HepG2 (cell line): Measurements from ENCODE around the gene PCDHGA6. TPM values are rescaled to one million over a fixed set of nuclear protein-coding genes. Genes with fewer than 3 reads are reported as not detected.

Experiments used
- ATAC-seq: fragments of 200-7000 bp; cut with Tn5 transposase; 3 replicates; pipeline ENCODE4 v1.9.1; 2020; ENCODE audit warnings: mild to moderate bottlenecking, moderate library complexity
- BruUV-seq: library from RNA; stranded (reverse); fragments of 400-500 nt; replicated peaks from 2 replicates; lab custom pipeline; 2021; lab: Mats Ljungman, UMichigan
- CTCF ChIA-PET: fragments of 300-600 bp; formaldehyde crosslinking; extraction: SDS; loops from one replicate; lab custom pipeline; 2021; ENCODE audit warnings: low total read pairs, inconsistent platforms, low intra/inter-chr PET ratio; lab: Yijun Ruan, JAX
- POLR2A ChIA-PET: fragments of 350-600 bp; sonication (Branson Sonifier 250); formaldehyde crosslinking; loops from one replicate; lab custom pipeline; 2020; ENCODE audit warnings: antibody characterized with exemption, inconsistent platforms; lab: Yijun Ruan, JAX
- DNase-seq: peaks from one replicate; pipeline ENCODE4 v3.0.0-alpha.2; 2015; ENCODE audit warnings: low spot score
- FAIRE-seq: peaks from 3 replicates; lab custom pipeline; 2011; peaks lifted over from hg19 to GRCh38; lab: Jason Lieb, UNC
- H2AFZ ChIP-seq: one replicate; pipeline ENCODE4 v1.6.1; 2011; ENCODE audit warnings: low read length, inconsistent platforms
- H3K27ac ChIP-seq: fragments of 300-600 bp; 3 replicates; pipeline ENCODE4 v1.8.0; 2011; ENCODE audit warnings: mixed run types, mild to moderate bottlenecking, mixed read lengths, low read length, inconsistent platforms; ENCODE audit not compliant: insufficient read depth; ENCODE audit errors: extremely low read length
- H3K27me3 ChIP-seq, 2 experiments: fragments of 200-600 bp in 1 of 2; 2 replicates in 1 of 2; 3 replicates in 1 of 2; pipeline versions ENCODE4 v1.6.0 to v1.8.0; 2011; ENCODE audit warnings: low read length in 2 of 2, mild to moderate bottlenecking in 2 of 2, moderate library complexity in 2 of 2, inconsistent platforms in 1 of 2; ENCODE audit not compliant: insufficient read depth in 2 of 2, control insufficient read depth in 1 of 2
- H3K36me3 ChIP-seq, 2 experiments: fragments of 200-600 bp in 1 of 2; replicated peaks in 1 of 2; 2 replicates in 1 of 2; 3 replicates in 1 of 2; pipeline versions ENCODE4 v1.5.1 to v1.8.0; 2011; ENCODE audit warnings: low read length in 2 of 2, inconsistent platforms in 1 of 2; ENCODE audit not compliant: insufficient read depth in 2 of 2, control insufficient read depth in 1 of 2
- H3K4me1 ChIP-seq: 2 replicates; pipeline ENCODE4 v1.5.1; 2012; ENCODE audit warnings: low read length, inconsistent platforms; ENCODE audit not compliant: insufficient read depth
- H3K4me2 ChIP-seq: 2 replicates; pipeline ENCODE4 v1.6.0; 2011; ENCODE audit warnings: low read depth, low read length, inconsistent platforms
- H3K4me3 ChIP-seq, 3 experiments: fragments of 200-600 bp in 1 of 3; sonication (generic), shearing (Covaris generic) in 1 of 3; replicated peaks in 1 of 3; 2 replicates each; pipeline ENCODE4 v1.5.1; 2011 to 2016; ENCODE audit warnings: low read length in 3 of 3, inconsistent platforms in 2 of 3, low read depth in 2 of 3, mild to moderate bottlenecking in 2 of 3, control low read depth in 1 of 3, mixed read lengths in 1 of 3; ENCODE audit not compliant: insufficient read depth in 1 of 3
- H3K79me2 ChIP-seq: one replicate; pipeline ENCODE4 v1.6.1; 2011; ENCODE audit warnings: low read length, inconsistent platforms; ENCODE audit not compliant: insufficient read depth
- H3K9ac ChIP-seq: 2 replicates; pipeline ENCODE4 v1.6.0; 2011; ENCODE audit warnings: mild to moderate bottlenecking, low read depth, low read length, inconsistent platforms; ENCODE audit not compliant: insufficient read depth
- H3K9me3 ChIP-seq: 2 replicates; pipeline ENCODE4 v1.5.1; 2012; ENCODE audit warnings: mild to moderate bottlenecking, low read length
- H4K20me1 ChIP-seq: 2 replicates; pipeline ENCODE4 v1.6.0; 2011; ENCODE audit warnings: inconsistent platforms, mild to moderate bottlenecking, low read length, moderate library complexity; ENCODE audit not compliant: insufficient read depth
- ADNP ChIP-seq: sonication (generic); formaldehyde crosslinking; IDR thresholded peaks from 2 replicates; pipeline ENCODE4 v1.4.0; 2020; ENCODE audit warnings: missing genetic modification reagents
- CC2D1A ChIP-seq: sonication (generic); formaldehyde crosslinking; IDR thresholded peaks from 2 replicates; pipeline ENCODE4 v1.8.1; 2023; ENCODE audit warnings: mild to moderate bottlenecking, missing genetic modification reagents
- E2F1 ChIP-seq: sonication (generic); formaldehyde crosslinking; IDR thresholded peaks from 2 replicates; pipeline ENCODE4 v1.5.0; 2020; ENCODE audit warnings: missing genetic modification reagents
- GTF3A ChIP-seq: sonication (generic); formaldehyde crosslinking; conservative IDR thresholded peaks from 2 replicates; pipeline ENCODE4 v1.4.0; 2020; ENCODE audit warnings: mild to moderate bottlenecking, missing genetic modification reagents
- HMGXB4 ChIP-seq, 2 experiments: sonication (generic) in 1 of 2; formaldehyde crosslinking in 1 of 2; IDR thresholded peaks; 2 replicates each; pipeline versions ENCODE4 v1.4.0 to v1.6.1; 2018 to 2020; ENCODE audit warnings: missing genetic modification reagents in 2 of 2, borderline replicate concordance in 1 of 2, low read depth in 1 of 2, mild to moderate bottlenecking in 1 of 2, missing biosample characterization in 1 of 2
- MXI1 ChIP-seq: IDR thresholded peaks from 3 replicates; pipeline ENCODE4 v1.6.1; 2012; ENCODE audit warnings: low read depth, low read length, inconsistent platforms, borderline replicate concordance
- TAF15 ChIP-seq: fragments of 200-400 bp; formaldehyde crosslinking; IDR thresholded peaks from one replicate; pipeline ENCODE4 v1.6.1; 2018; ENCODE audit warnings: mild to moderate bottlenecking, low read depth, low read length; ENCODE audit not compliant: poor library complexity, severe bottlenecking
- TP53 ChIP-seq: sonication (generic); formaldehyde crosslinking; conservative IDR thresholded peaks from 2 replicates; pipeline ENCODE4 v1.4.0; 2020; ENCODE audit warnings: missing genetic modification reagents
- ZBTB20 ChIP-seq: sonication (generic); formaldehyde crosslinking; IDR thresholded peaks from 2 replicates; pipeline ENCODE4 v1.8.1; 2023; ENCODE audit warnings: missing genetic modification reagents, low read depth, mild to moderate bottlenecking, borderline replicate concordance
- ZNF143 ChIP-seq: sonication (generic); formaldehyde crosslinking; IDR thresholded peaks from 2 replicates; pipeline ENCODE4 v1.4.0; 2020; ENCODE audit warnings: missing genetic modification reagents
- ZNF329 ChIP-seq: sonication (generic); formaldehyde crosslinking; IDR thresholded peaks from 2 replicates; pipeline ENCODE4 v1.9.0; 2021; ENCODE audit warnings: low read depth, mild to moderate bottlenecking, missing genetic modification reagents
- ZNF749 ChIP-seq: sonication (generic); formaldehyde crosslinking; IDR thresholded peaks from 2 replicates; pipeline ENCODE4 v1.8.0; 2022; ENCODE audit warnings: mild to moderate bottlenecking, missing genetic modification reagents, moderate library complexity, borderline replicate concordance
- WGBS: methylation state at CpG from one replicate; pipeline ENCODE4 v1.1.6; 2017; ENCODE audit warnings: low lambda C conversion rate; 5-methylcytosine and 5-hydroxymethylcytosine counted together
- in situ Hi-C: cut with HindIII; loops from 2 replicates; pipeline ENCODE4 v1.10.0; 2017; ENCODE audit warnings: low pct_unique_long_range_greater_than_20kb; ENCODE audit not compliant: extremely low pct_ligation_motif_present
- intact Hi-C: fragments of 100-400 bp; cut with micrococcal nuclease; formaldehyde crosslinking; loops from one replicate; pipeline ENCODE4 v1.10.0; 2022; ENCODE audit not compliant: unreplicated experiment
- polyA plus RNA-seq, 8 experiments: library from polyadenylated mRNA; depleted of rRNA in 3 of 8; stranded (reverse) in 7 of 8; unstranded in 1 of 8; fragments of >200 nt; fragmentation: Illumina TruSeq in 4 of 8; extraction: Trizol in 4 of 8; gene quantifications; 2 replicates each; pipeline versions ENCODE4 v1.2.1 to v1.2.3, GENCODE V29; 2011 to 2016; ENCODE audit warnings: low read depth in 4 of 8, missing spikeins in 1 of 8, mixed read lengths in 1 of 8; ENCODE audit not compliant: insufficient read depth in 1 of 8
- total RNA-seq, 5 experiments: library from RNA; depleted of rRNA; stranded (reverse); fragments of >200 nt; fragmentation: Illumina TruSeq; extraction: Trizol; gene quantifications; 2 replicates each; pipeline ENCODE4 v1.2.3, GENCODE V29; 2016; ENCODE audit warnings: low read depth in 1 of 5
- TF ChIP-seq, protein P1 (sequence below): sonication (generic); formaldehyde crosslinking; IDR thresholded peaks from 2 replicates; pipeline ENCODE4 v1.8.0; 2022; ENCODE audit warnings: missing genetic modification reagents, mild to moderate bottlenecking, inconsistent platforms, borderline replicate concordance
- TF ChIP-seq, protein P2 (sequence below): sonication (generic); formaldehyde crosslinking; IDR thresholded peaks from 2 replicates; pipeline ENCODE4 v1.5.0; 2020; ENCODE audit warnings: missing genetic modification reagents, mild to moderate bottlenecking, borderline replicate concordance
- TF ChIP-seq, protein P3 (sequence below): sonication (generic); formaldehyde crosslinking; IDR thresholded peaks from 2 replicates; pipeline ENCODE4 v1.4.0; 2020; ENCODE audit warnings: missing genetic modification reagents

Gene PCDHGA6
- total and polyA plus RNA-seq, 2 of the 13 experiments (the other 11 are each of a cell fraction or from before 2014, with no cell fraction given) = 0.33 to 0.51 TPM

GRCh38 chr5:141343953-141344463 lies 29.7 kb upstream of the PCDHGA6 start:
- H4K20me1 ChIP-seq = no peaks in the 10 kb centered on the region
- no peak for FAIRE-seq
- POLR2A ChIA-PET = no interaction called here
- H3K79me2 ChIP-seq = no peaks in the 10 kb centered on the region
- no peaks in the 10 kb centered on the region for H3K4me1 ChIP-seq
- CTCF ChIA-PET = interaction anchor here (0.9 kb wide), 1 partner anchor 217 kb away, joined by 3 read pairs; no protein-coding TSS in a partner anchor
- WGBS = 71% methylated on average over 31 of the region's 31 CpGs
- intact Hi-C loops = no loop called here
- no peak overlapping the region for H3K27ac ChIP-seq
- H3K4me2 ChIP-seq = no peak overlapping the region
- H3K27me3 ChIP-seq = no peaks in the 10 kb centered on the region
- DNase-seq = no peak
- no TSS peak for BruUV-seq
- peaks cover 23% of the 10 kb centered on the region for H3K9me3 ChIP-seq
- no peak for ATAC-seq
- in situ Hi-C loops = no loop called here
- no peak overlapping the region for H3K9ac ChIP-seq
- no peak overlapping the region for H2AFZ ChIP-seq
- H3K4me3 ChIP-seq = no peak overlapping the region
- no peaks in the 10 kb centered on the region for H3K36me3 ChIP-seq
- TF ChIP-seq ZNF329 (CRISPR knock-in tag) = no peak
- TF ChIP-seq, protein P1, sequence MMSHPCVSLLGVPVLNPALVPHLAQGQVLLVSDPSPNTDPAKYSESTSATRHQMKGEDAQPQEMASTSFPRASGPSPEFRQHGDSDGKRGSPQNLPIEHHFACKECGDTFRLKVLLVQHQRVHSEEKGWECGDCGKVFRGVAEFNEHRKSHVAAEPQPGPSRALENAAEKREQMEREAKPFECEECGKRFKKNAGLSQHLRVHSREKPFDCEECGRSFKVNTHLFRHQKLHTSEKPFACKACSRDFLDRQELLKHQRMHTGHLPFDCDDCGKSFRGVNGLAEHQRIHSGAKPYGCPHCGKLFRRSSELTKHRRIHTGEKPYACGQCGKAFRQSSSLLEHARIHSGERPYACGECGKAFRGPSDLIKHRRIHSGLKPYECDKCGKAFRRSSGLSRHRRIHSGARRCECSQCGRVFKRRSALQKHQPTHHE (CRISPR knock-in tag) = no peak
- TF ChIP-seq, protein P2, sequence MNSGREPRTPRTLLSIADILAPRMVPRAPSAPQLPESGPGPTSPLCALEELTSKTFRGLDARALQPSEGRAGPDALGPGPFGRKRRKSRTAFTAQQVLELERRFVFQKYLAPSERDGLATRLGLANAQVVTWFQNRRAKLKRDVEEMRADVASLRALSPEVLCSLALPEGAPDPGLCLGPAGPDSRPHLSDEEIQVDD = no peak
- no peak for TF ChIP-seq ZBTB20 (CRISPR knock-in tag)
- TF ChIP-seq, protein P3, sequence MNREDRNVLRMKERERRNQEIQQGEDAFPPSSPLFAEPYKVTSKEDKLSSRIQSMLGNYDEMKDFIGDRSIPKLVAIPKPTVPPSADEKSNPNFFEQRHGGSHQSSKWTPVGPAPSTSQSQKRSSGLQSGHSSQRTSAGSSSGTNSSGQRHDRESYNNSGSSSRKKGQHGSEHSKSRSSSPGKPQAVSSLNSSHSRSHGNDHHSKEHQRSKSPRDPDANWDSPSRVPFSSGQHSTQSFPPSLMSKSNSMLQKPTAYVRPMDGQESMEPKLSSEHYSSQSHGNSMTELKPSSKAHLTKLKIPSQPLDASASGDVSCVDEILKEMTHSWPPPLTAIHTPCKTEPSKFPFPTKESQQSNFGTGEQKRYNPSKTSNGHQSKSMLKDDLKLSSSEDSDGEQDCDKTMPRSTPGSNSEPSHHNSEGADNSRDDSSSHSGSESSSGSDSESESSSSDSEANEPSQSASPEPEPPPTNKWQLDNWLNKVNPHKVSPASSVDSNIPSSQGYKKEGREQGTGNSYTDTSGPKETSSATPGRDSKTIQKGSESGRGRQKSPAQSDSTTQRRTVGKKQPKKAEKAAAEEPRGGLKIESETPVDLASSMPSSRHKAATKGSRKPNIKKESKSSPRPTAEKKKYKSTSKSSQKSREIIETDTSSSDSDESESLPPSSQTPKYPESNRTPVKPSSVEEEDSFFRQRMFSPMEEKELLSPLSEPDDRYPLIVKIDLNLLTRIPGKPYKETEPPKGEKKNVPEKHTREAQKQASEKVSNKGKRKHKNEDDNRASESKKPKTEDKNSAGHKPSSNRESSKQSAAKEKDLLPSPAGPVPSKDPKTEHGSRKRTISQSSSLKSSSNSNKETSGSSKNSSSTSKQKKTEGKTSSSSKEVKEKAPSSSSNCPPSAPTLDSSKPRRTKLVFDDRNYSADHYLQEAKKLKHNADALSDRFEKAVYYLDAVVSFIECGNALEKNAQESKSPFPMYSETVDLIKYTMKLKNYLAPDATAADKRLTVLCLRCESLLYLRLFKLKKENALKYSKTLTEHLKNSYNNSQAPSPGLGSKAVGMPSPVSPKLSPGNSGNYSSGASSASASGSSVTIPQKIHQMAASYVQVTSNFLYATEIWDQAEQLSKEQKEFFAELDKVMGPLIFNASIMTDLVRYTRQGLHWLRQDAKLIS (CRISPR knock-in tag) = no peak
- no peak for TF ChIP-seq MXI1
- no peak for TF ChIP-seq E2F1 (CRISPR knock-in tag)
- TF ChIP-seq HMGXB4 (CRISPR knock-in tag; IDR thresholded peaks at IDR 0.05; ENCODE audit: borderline replicate concordance in 1 of 2, low read depth in 1 of 2) = no peak
- TF ChIP-seq TAF15 = no peak
- no peak for TF ChIP-seq TP53 (CRISPR knock-in tag)
- no peak for TF ChIP-seq CC2D1A
- no peak for TF ChIP-seq GTF3A (CRISPR knock-in tag)
- no peak for TF ChIP-seq ADNP
- TF ChIP-seq ZNF143 (CRISPR knock-in tag) = no peak
- no peak for TF ChIP-seq ZNF749 (CRISPR knock-in tag)
